HG02981 (cell line): ENCODE measurements around the gene MLKL.
"Not testable (repeated sequence)": the region's sequence is repeated elsewhere in the genome, so short reads cannot be mapped to it uniquely, and the experiment has no call there.

ENCODE experiments used
- ATAC-seq: cut with Tn5 transposase; IDR thresholded peaks from one replicate; pipeline ENCODE4 v1.9.1; 2021; ENCODE audit warnings: mild to moderate bottlenecking, moderate library complexity; ENCODE audit not compliant: unreplicated experiment

The MLKL gene

DNA sequence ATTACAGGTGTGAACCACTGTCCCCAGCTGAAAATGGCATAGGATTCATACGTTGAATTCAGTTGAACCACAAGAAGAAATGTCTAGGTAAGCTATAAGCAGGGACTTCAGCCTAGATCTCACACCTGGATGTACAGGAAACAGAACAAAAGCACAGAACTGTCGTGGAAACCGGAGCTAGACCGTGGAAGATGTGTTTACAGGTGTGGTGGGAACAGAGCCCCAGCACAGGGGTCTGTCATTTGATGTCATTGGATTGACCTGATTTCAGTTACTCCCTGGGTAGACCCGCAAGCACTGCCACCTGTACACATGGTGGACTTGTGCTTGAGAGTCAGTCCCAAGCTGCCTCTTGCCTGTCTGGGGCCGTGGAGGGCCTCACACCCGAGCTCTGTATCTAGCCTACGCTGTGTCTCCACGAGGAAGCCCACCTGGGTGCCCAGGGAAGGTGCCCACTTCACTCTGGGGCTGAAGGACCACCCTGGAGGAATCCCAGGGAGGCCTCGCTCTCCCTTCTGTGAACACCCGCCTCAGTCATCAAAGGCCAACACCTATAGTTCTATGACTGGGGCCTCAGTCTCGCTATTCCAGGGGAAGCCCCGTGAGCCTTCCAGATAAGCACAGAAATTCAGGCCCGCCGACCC is 32.2 kb upstream of the MLKL start:
- no peak for ATAC-seq

DNA sequence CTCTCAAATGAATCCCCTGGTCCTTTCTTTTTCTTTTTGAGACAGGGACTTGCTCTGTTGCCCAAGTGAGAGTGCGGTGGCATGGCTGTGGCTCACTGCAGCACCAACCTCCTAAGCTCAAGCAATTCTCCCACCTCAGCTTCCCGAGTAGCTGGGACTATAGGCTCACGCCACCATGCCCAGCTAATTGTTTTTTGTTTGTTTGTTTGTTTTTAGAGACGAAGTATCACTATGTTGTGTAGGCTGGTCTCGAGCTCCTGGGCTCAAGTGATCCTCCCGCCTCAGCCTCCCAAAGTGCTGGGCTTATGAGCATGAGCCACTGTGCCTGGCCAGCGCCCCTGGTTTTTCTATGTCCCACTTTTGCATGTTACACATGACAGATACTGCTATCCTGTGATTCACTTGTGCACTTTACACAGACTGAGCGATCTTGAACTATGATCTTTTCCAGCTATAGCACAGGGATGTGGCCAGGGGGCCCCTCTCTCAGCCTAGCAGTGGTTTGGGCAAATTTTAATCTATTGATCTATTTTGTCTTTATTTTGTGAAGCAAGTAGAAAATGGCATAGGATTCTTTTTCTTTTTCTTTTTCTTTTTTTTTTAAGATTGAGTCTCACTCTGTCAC is 31.3 kb upstream of the MLKL start:
- ATAC-seq: no peak

DNA sequence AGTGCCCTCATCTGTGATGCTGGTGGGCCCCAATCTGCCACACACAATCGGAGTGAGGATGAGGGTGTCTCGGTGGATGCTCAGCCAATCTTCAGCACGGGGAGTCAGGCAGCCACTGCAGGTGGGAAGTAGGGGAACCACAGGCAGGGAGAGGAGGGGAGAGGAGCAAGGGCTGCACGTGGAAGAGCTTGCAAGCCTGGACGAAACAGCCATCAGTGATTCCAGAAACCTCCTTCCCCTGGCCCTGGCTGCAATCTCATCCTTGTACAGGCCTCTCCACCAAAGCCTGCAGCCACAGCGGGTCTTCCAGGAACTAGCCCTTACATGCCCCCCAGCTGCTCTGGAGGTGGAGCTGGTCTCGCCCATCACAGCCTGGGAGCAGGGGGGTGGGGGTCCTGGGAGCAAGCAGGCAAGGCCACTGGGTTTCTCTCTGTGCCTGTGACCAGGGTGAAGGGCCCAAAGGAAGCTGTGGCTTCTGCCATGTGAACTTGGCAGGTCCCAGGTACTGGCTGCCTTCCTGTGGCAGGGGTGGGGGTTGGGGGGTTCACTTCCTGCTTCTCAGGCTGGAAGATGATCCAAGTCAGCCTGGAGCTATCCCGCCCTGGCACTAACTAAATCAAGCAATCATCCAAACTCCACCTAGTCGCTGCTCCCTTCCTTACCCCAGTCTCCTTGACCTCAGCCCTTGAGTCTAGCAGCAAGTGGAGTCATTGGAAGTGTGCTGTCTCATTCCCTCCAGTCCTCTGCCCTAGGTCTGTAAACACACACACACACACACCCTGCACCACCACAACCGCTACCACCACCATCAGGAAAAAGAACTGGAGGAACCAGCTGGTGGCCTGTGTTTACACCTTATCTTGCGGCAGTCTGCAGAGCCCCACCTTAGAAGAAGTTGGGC is 29.4 kb upstream of the MLKL start:
- no peak for ATAC-seq

DNA sequence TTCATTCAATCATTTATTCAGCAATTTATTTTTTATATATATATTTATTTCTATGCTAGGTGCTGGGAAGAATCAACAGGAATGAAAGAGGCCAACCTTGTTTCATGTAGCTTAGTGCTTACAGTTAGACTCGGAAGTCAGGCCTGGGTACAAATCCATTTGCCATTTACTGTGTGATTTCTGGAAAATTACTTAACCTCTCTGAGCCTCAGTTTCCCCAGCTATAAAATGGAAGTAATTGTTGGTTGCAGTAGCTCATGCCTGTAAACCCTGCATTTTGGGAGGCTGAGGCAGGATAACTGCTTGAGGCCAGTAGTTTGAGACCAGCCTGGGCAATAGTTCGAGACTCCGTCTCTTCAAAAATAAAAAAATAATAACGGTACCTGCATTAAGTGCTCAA is 27.2 kb upstream of the MLKL start:
- no peak for ATAC-seq

DNA sequence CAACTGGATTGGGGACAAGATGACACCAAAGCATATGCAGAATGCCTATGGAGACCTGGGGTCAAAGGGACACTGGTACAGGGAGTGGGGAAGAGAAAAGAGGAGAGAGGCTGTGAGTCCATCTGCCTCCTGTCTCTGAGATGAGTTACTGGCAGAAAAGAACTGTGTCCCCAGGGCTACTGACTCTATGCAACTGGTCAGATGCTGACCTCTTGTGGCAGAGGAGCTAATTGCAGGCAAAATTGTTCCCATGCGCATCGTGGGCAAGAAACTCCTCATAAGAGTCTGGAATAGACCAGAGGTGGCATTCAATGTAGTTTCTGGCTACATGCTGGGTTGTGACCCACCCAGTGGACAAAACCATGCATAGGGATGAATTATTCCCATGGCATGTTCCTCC is 26.1 kb upstream of the MLKL start:
- no peak for ATAC-seq

DNA sequence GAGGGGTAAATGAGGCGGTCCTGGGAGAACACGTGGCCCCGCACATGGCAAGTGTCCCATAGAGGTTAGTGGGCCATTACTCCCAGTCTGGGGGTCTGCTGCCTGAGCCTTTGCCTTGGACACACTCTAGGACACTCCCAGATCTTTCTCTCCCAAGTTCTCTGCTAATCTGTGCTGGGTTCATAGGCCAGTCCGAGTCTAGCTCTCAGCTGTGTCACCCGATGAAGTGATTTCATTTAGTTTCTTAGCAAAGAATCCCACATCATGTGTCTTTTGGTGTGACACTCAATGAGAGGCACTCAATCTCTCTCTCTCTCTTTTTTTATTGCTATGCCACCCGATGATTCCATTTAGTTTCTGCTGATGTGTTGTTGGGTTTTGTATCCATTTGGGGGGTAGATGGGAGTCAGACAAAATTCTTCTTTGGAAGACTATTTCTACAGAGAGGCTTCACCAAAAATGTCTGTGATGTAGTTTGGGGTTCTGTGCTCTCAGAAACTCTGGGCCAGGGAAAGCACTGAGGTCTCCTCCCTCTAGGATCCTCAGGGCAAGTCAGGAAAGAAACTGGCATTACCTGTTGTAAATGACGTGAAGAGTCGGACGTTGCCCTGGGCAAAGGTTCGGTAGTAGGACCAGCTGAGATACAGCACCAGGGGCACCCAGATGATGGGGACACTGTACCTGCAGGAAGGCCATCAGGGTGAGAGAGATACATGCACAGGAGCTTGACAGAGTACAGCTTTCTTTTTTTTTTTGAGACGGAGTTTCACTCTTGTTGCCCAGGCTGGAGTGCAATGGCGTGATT is 25.2 kb upstream of the MLKL start:
- ATAC-seq: no peak

DNA sequence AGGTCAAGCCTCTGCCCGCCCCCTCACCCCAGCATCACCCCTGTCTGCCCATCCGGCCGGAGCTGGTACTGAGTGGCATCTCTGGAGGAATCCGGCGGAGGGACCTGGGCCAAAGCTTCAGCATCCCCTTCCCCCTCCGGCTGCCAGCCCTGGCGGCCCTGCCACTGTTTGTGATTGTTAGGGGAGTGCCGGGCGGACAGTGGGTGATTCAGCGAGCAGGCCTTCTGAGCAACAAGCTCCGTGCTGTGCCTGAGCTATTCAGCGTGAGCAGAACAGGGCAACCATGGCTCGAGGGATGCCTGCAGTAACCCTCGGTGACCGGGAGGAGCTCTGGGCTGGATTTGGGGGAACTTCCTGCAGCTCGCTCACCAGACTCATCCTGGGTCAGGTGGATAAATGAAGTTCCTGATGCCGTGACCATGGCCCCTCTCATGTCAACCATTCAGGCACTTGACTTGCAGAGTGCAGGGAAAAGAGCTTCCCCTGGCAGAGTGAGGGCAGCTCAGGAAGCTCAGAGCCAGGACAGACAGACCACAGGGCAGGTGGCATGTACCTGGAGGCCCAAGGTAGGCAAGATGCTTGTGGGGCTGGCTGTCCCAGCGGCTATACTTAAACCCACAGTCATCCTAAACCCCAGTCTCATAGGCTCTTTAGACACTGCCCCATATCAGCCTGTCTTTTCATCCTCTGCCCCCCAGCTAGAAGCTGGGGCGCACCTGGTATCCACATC is 24.3 kb upstream of the MLKL start:
- no peak for ATAC-seq

- ATAC-seq: no peak
Observed at GRCh38 chr16:74723256-74723655, 22.6 kb upstream of the MLKL start.

DNA sequence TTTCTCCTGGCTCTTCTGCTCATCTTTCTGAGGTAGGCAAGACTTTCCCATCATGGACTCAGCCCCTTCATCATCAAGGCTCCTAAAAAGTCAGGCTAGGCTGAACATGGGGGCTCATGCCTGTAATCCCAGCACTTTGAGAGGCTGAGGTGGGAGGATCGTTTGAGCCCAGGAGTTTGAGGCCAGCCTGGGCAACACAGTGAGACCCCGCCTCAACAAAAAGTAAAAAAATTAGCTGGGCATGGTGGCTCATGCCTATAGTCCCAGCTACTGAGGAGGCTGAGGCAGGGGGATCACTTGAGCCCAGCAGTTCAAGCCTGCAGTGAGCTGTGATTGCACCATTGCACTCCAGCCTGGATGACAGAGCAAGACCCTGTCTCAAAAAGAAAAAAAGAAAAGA is 21.5 kb upstream of the MLKL start:
- ATAC-seq: not testable (repeated sequence)

DNA sequence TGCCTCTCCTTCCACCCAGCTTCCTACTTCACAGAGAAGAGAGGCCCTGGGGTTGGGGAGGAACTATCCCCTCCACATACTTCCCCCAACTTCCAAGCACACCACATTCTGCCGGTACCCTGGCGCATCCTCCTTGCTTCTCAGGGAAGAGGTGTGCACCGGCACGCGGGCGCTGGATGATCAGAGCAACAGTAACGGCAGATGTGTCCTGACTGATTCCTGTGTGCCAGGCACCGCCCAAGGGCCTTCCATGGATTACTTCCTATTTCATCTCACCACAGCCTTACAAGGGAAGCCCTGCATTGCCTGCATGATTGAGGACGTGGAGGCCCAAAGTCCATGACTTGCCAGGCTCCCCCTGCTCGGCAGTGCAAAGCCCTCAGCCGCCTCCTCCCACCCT is 21.1 kb upstream of the MLKL start:
- no peak for ATAC-seq

- ATAC-seq: no peak
Observed at GRCh38 chr16:74720579-74720978, 19.9 kb upstream of the MLKL start.

- ATAC-seq: no peak
Observed at GRCh38 chr16:74718741-74719610, 18.3 kb upstream of the MLKL start.

GRCh38 chr16:74718140-74718539 is 17.5 kb upstream of the MLKL start:
- no peak for ATAC-seq

DNA sequence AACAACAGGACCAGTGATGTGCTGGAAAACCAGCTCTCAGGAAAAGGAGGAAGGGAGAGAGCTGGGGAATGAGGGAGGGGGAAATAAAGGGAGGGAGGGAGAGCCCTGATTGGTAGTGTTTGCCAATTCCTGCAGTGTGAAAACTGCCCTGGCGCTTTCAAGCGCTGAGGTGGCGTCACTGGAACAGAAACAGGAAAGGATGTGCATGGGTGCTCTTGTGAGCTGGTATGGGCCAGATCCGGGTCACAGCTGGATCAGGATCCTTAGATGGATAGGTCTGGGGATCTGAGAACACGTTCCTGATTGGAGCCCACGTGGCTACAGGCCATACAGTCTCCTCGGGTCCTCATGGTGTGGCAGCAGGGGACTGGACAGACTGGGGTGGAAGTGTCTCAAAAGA is 16.7 kb upstream of the MLKL start:
- ATAC-seq: no peak

- ATAC-seq: no peak
Observed at GRCh38 chr16:74716355-74716754, 15.7 kb upstream of the MLKL start.

DNA sequence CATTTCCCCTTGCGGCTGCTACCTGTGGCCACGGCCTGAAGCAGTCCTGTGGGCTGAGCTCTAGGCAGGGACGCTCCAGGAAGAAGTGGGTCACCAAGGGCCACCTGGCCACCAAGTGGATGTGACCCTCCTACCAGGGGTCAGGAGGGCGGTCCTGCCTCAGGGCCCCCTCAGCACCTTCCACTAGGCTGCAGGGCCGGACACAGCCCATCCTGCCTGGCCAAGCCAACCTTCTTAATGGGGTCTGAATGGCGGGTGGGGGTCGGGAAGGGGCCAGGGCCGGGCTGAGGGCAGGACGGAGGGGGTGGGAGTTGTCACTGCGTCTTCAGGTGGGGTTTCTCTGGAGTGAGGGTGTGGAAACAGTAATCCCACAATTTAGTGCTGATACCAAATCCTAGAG is 13.2 kb upstream of the MLKL start:
- ATAC-seq: no peak

GRCh38 chr16:74713325-74713724 is 12.7 kb upstream of the MLKL start:
- no peak for ATAC-seq

DNA sequence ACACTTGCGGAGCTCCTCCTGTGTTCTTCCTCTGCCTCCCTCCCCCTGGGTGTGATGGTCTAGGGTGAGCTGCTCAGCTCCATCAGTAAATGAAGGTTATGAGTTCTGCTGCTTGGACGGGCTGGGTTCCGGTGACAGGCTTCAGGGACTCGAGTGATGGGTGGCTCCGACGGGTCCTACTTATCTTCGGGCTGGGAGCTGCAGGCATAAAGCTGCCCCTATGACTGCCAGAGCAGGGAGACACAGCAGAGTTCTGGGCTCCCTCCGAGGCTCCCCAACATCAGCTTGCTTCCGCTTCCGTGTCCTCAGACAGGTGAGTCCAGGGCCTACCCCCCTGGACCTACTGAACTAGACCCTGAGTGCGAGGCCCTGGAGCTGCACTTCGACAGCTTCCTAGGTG is 11.3 kb upstream of the MLKL start:
- ATAC-seq: no peak

GRCh38 chr16:74710401-74710800 is 9.7 kb upstream of the MLKL start:
- ATAC-seq: no peak

DNA sequence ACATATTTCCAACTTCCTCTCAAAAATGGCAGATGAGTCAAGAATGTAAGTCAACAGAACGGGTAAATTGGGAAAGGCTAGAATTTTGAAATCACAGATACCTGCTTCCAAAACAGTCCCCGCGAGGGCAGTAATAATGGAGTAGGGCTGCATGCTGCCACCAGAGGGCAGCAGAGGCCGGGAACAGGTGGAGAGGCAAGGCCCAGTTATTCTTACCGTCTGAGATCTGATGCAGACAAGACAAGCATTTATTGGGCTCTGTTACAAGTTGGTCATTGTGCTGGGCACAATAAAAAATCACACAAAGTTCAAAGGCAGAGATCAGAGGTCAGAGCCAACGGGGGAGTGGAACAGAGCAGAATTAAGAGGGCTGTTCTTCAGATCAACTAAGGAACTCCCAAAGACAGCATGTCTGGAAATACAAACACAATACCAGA is 8.8 kb upstream of the MLKL start:
- peak; percentile 84 for ATAC-seq
